Body of pancreas (tissue), 4 donors: ENCODE data around the gene ARID1B. TPM values are rescaled to one million over a fixed set of nuclear protein-coding genes. Genes with fewer than 3 reads are reported as not detected.

Experiments used
- ATAC-seq: fragments of 150-250 bp; one replicate; pipeline ENCODE4 v1.9.1; 2016
- DNase-seq, 4 donors: peaks; one replicate each; pipeline ENCODE4 v3.0.0-alpha.2; 2019
- H3K27ac ChIP-seq, 4 donors: fragments of 200-600 bp; sonication (generic); 1 replicate in 3 of 4; 2 replicates in 1 of 4; pipeline versions ENCODE4 v1.5.1 to v1.6.1; 2016 to 2019; ENCODE audit warnings: mild to moderate bottlenecking in 1 of 4, mixed read lengths in 1 of 4, moderate library complexity in 1 of 4
- H3K27me3 ChIP-seq, 2 donors: fragments of 200-600 bp; sonication (generic); one replicate each; pipeline ENCODE4 v1.6.0; 2016; ENCODE audit warnings: mild to moderate bottlenecking in 1 of 2
- H3K36me3 ChIP-seq, 2 donors: fragments of 200-600 bp; sonication (generic); replicated peaks in 1 of 2; 2 replicates each; pipeline ENCODE4 v1.5.1; 2016; ENCODE audit warnings: low read depth in 2 of 2; ENCODE audit not compliant: insufficient read depth in 1 of 2
- H3K4me1 ChIP-seq: fragments of 200-600 bp; sonication (generic); one replicate; pipeline ENCODE4 v1.6.0; 2016
- H3K4me3 ChIP-seq, 2 donors: fragments of 200-600 bp; sonication (generic); 1 replicate in 1 of 2; 2 replicates in 1 of 2; pipeline ENCODE4 v1.5.1; 2016 to 2019
- H3K9me3 ChIP-seq, 3 donors: fragments of 200-600 bp; sonication (generic); 1 replicate in 2 of 3; 2 replicates in 1 of 3; pipeline ENCODE4 v1.5.1; 2016
- CTCF ChIP-seq, 7 experiments: fragments of 450-650 bp in 4 of 7; fragments of 200-600 bp in 3 of 7; sonication (generic) in 3 of 7; IDR thresholded peaks; one replicate each; pipeline ENCODE4 v1.5.1; 2016 to 2019; ENCODE audit warnings: antibody characterized with exemption in 7 of 7
- POLR2A ChIP-seq, 3 donors: fragments of 450-650 bp; IDR thresholded peaks; one replicate each; pipeline ENCODE4 v1.6.1; 2016; ENCODE audit warnings: antibody characterized with exemption in 3 of 3, mild to moderate bottlenecking in 2 of 3
- WGBS, 2 donors: methylation state at CpG; one replicate each; pipeline ENCODE4 v1.1.5; 2017; 5-methylcytosine and 5-hydroxymethylcytosine counted together
- intact Hi-C: fragments of 100-400 bp; cut with DNase I; formaldehyde crosslinking; loops from one replicate; pipeline ENCODE4 v1.15.1; 2023
- total RNA-seq, 2 donors: library from RNA; depleted of rRNA; stranded (reverse); fragments of >200 nt; gene quantifications; one replicate each; pipeline ENCODE4 v1.1.0, GENCODE V29; 2016

ARID1B gene
- total RNA-seq, 2 donors from 2014 or later = 71.5 to 85.1 TPM

GRCh38 chr6:156851454-156851921, 74.3 kb downstream of the ARID1B start:
- no peak overlapping the region for H3K4me3 ChIP-seq
- no peak for DNase-seq
- TF ChIP-seq POLR2A (IDR thresholded peaks at IDR 0.05) = no peak
- no peak for TF ChIP-seq CTCF (IDR thresholded peaks at IDR 0.05)
- H3K36me3 ChIP-seq = no peaks in the 10 kb centered on the region
- intact Hi-C loops = no loop called here
- no peaks in the 10 kb centered on the region for H3K9me3 ChIP-seq
- no peak overlapping the region for H3K27ac ChIP-seq
- peaks cover 50% of the 10 kb centered on the region for H3K4me1 ChIP-seq
- WGBS, 2 donors = 74 to 81% methylated on average over 3 of the region's 3 CpGs
- H3K27me3 ChIP-seq = no peaks in the 10 kb centered on the region
- no peak for ATAC-seq

DNA sequence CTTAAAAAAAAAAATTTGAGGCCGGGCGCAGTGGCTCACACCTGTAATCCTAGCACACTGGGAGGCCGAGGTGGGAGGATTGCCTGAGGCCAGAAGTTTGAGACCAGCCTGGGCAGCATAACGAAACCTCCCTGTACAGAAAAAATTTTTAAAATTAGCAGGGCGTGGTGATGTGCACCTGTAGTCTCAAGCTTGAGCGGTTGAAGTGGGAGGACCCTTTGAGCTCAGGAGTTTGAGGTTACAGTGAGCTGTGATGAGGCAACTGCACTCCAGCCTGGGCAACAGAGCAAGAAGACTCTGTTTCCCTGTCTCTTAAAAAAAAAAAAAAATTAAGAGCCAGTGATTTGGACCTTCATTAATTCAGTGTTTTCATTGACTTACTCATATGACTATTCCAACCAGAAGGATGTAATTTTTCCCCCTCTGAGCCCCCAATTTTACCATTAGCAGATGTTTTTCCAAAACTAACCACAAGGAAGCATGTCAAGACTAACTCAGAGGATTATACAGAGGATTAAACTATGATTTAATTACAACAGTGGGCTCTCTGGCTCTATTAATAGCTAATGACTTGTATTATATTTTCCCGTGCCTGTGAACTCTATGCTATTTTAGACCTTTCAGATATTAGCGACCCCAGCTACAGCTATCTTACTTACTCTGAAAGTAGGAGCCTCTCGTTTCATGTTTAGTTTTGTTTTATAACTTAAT, 75.1 kb downstream of the ARID1B start:
- peaks cover 45% of the 10 kb centered on the region for H3K4me1 ChIP-seq
- no peaks in the 10 kb centered on the region for H3K9me3 ChIP-seq
- H3K36me3 ChIP-seq = no peaks in the 10 kb centered on the region
- no peak overlapping the region for H3K27ac ChIP-seq
- H3K4me3 ChIP-seq = no peak overlapping the region
- intact Hi-C loops = no loop called here
- TF ChIP-seq CTCF (IDR thresholded peaks at IDR 0.05) (no peak), POLR2A (IDR thresholded peaks at IDR 0.05) (no peak)
- ATAC-seq (no peak), DNase-seq (no peak)
- no peaks in the 10 kb centered on the region for H3K27me3 ChIP-seq
- 83 to 84% methylated on average over 9 of the region's 9 CpGs for WGBS, 2 donors

GRCh38 chr6:156852858-156853216, 75.7 kb downstream of the ARID1B start:
- DNase-seq (no peak), ATAC-seq (no peak)
- peaks cover 43% of the 10 kb centered on the region for H3K4me1 ChIP-seq
- no peak overlapping the region for H3K27ac ChIP-seq
- intact Hi-C loops = no loop called here
- TF ChIP-seq POLR2A (IDR thresholded peaks at IDR 0.05) = no peak
- TF ChIP-seq CTCF (IDR thresholded peaks at IDR 0.05) = no peak
- WGBS, 2 donors = 91 to 93% methylated on average over 1 of the region's 1 CpG
- H3K36me3 ChIP-seq = no peaks in the 10 kb centered on the region
- no peak overlapping the region for H3K4me3 ChIP-seq
- H3K9me3 ChIP-seq = no peaks in the 10 kb centered on the region
- H3K27me3 ChIP-seq = no peaks in the 10 kb centered on the region

- WGBS, 2 donors = 88 to 89% methylated on average over 5 of the region's 5 CpGs
- TF ChIP-seq POLR2A (IDR thresholded peaks at IDR 0.05) = no peak
- TF ChIP-seq CTCF (IDR thresholded peaks at IDR 0.05) = no peak
- H3K4me1 ChIP-seq = peaks cover 34% of the 10 kb centered on the region
- no peaks in the 10 kb centered on the region for H3K27me3 ChIP-seq
- no peak overlapping the region for H3K4me3 ChIP-seq
- intact Hi-C loops = no loop called here
- no peaks in the 10 kb centered on the region for H3K36me3 ChIP-seq
- no peaks in the 10 kb centered on the region for H3K9me3 ChIP-seq
- DNase-seq = no peak
- H3K27ac ChIP-seq = no peak overlapping the region
- ATAC-seq = no peak
Measured at GRCh38 chr6:156853733-156854132, 76.6 kb downstream of the ARID1B start.
